Fibroblast of lung (primary cell): ENCODE measurements around the gene RASSF8. TPM values are rescaled to one million over a fixed set of nuclear protein-coding genes. Genes with fewer than 3 reads are reported as not detected.

Source experiments
- DNase-seq, 2 donors: peaks; one replicate each; pipeline versions ENCODE4 v3.0.0 to v3.0.0-alpha.2; 2010; ENCODE audit warnings: low read depth in 2 of 2
- H2AFZ ChIP-seq: 2 replicates; pipeline ENCODE4 v1.5.1; 2012; ENCODE audit warnings: low read length, control low read depth, inconsistent platforms
- H3K27ac ChIP-seq: 2 replicates; pipeline ENCODE4 v1.5.1; 2011; ENCODE audit warnings: low read length, control low read depth; ENCODE audit not compliant: insufficient read depth
- H3K27me3 ChIP-seq: 2 replicates; pipeline ENCODE4 v1.5.1; 2011; ENCODE audit warnings: mild to moderate bottlenecking, low read length; ENCODE audit not compliant: control insufficient read depth, insufficient read depth
- H3K36me3 ChIP-seq: 2 replicates; pipeline ENCODE4 v1.5.1; 2011; ENCODE audit warnings: low read length; ENCODE audit not compliant: control insufficient read depth, insufficient read depth
- H3K4me1 ChIP-seq: 2 replicates; pipeline ENCODE4 v1.5.1; 2011; ENCODE audit warnings: low read length; ENCODE audit not compliant: control insufficient read depth, insufficient read depth; ENCODE audit errors: extremely low read depth
- H3K4me2 ChIP-seq: 2 replicates; pipeline ENCODE4 v1.5.1; 2011; ENCODE audit warnings: low read length, control low read depth; ENCODE audit not compliant: insufficient read depth; ENCODE audit errors: extremely low read depth
- H3K4me3 ChIP-seq, 4 experiments: fragments of 200-600 bp in 1 of 4; sonication (generic) in 1 of 4; replicated peaks in 1 of 4; 2 replicates each; pipeline ENCODE4 v1.5.1; 2011 to 2016; ENCODE audit warnings: low read length in 4 of 4, low read depth in 3 of 4, mild to moderate bottlenecking in 3 of 4, control low read depth in 2 of 4, inconsistent platforms in 1 of 4, mixed read lengths in 1 of 4; ENCODE audit not compliant: insufficient read depth in 1 of 4; ENCODE audit errors: control extremely low read depth in 1 of 4
- H3K79me2 ChIP-seq: 2 replicates; pipeline ENCODE4 v1.5.1; 2012; ENCODE audit warnings: mild to moderate bottlenecking, low read length, inconsistent platforms; ENCODE audit not compliant: control insufficient read depth, insufficient read depth
- H3K9ac ChIP-seq: 2 replicates; pipeline ENCODE4 v1.5.1; 2011; ENCODE audit warnings: mild to moderate bottlenecking, low read length, control low read depth; ENCODE audit not compliant: insufficient read depth
- H3K9me3 ChIP-seq: 2 replicates; pipeline ENCODE4 v1.5.1; 2012; ENCODE audit warnings: low read depth, low read length; ENCODE audit not compliant: control insufficient read depth, insufficient read depth
- H4K20me1 ChIP-seq: 2 replicates; pipeline ENCODE4 v1.5.1; 2011; ENCODE audit warnings: low read length; ENCODE audit not compliant: control insufficient read depth, insufficient read depth; ENCODE audit errors: extremely low read depth
- EZH2 ChIP-seq: IDR thresholded peaks from 2 replicates; pipeline ENCODE4 v1.5.1; 2012; ENCODE audit warnings: low read length, control low read depth, mild to moderate bottlenecking; ENCODE audit errors: missing control alignments
- polyA plus RNA-seq, 2 donors: library from polyadenylated mRNA; depleted of rRNA in 1 of 2; stranded (reverse) in 1 of 2; unstranded in 1 of 2; fragments of >200 nt; gene quantifications; 2 replicates each; pipeline ENCODE4 v1.2.1, GENCODE V29; 2011 to 2012; ENCODE audit warnings: missing spikeins in 1 of 2
- total RNA-seq: library from RNA; depleted of rRNA; stranded (reverse); fragments of >200 nt; gene quantifications from 2 replicates; pipeline ENCODE4 v1.2.1, GENCODE V29; 2014
- TF ChIP-seq, protein P1 (sequence below), 2 donors: IDR thresholded peaks in 1 of 2; conservative IDR thresholded peaks in 1 of 2; 1 replicate in 1 of 2; 2 replicates in 1 of 2; pipeline ENCODE4 v1.5.1; 2011 to 2012; ENCODE audit warnings: low read length in 2 of 2, control low read depth in 1 of 2, inconsistent platforms in 1 of 2, low read depth in 1 of 2, mild to moderate bottlenecking in 1 of 2

RASSF8 gene
- total and polyA plus RNA-seq, 2 donors (not counting 1 experiment from before 2014, with no cell fraction given): 28.8 to 52.8 TPM

GRCh38 chr12:25975179-25975578 lies 16.7 kb downstream of the RASSF8 start:
- H2AFZ ChIP-seq: no peak overlapping the region
- H3K9ac ChIP-seq: no peak overlapping the region
- TF ChIP-seq EZH2: no peak
- TF ChIP-seq, protein P1, sequence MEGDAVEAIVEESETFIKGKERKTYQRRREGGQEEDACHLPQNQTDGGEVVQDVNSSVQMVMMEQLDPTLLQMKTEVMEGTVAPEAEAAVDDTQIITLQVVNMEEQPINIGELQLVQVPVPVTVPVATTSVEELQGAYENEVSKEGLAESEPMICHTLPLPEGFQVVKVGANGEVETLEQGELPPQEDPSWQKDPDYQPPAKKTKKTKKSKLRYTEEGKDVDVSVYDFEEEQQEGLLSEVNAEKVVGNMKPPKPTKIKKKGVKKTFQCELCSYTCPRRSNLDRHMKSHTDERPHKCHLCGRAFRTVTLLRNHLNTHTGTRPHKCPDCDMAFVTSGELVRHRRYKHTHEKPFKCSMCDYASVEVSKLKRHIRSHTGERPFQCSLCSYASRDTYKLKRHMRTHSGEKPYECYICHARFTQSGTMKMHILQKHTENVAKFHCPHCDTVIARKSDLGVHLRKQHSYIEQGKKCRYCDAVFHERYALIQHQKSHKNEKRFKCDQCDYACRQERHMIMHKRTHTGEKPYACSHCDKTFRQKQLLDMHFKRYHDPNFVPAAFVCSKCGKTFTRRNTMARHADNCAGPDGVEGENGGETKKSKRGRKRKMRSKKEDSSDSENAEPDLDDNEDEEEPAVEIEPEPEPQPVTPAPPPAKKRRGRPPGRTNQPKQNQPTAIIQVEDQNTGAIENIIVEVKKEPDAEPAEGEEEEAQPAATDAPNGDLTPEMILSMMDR (conservative IDR thresholded peaks at IDR 0.05 in 1 of 2, IDR thresholded peaks at IDR 0.05 in 1 of 2; ENCODE audit: low read depth in 1 of 2, low read length in 2 of 2): no peak
- DNase-seq: no peak
- peaks cover 4% of the 10 kb centered on the region for H3K4me1 ChIP-seq
- H3K79me2 ChIP-seq: peaks cover 71% of the 10 kb centered on the region
- no peak overlapping the region for H3K4me2 ChIP-seq
- H3K27me3 ChIP-seq: no peaks in the 10 kb centered on the region
- no peaks in the 10 kb centered on the region for H4K20me1 ChIP-seq
- no peak overlapping the region for H3K4me3 ChIP-seq
- H3K27ac ChIP-seq: no peak overlapping the region
- H3K9me3 ChIP-seq: no peaks in the 10 kb centered on the region
- no peaks in the 10 kb centered on the region for H3K36me3 ChIP-seq

GRCh38 chr12:25975682-25976081 lies 17.2 kb downstream of the RASSF8 start:
- no peak overlapping the region for H3K9ac ChIP-seq
- H4K20me1 ChIP-seq: no peaks in the 10 kb centered on the region
- peaks cover 71% of the 10 kb centered on the region for H3K79me2 ChIP-seq
- H3K36me3 ChIP-seq: no peaks in the 10 kb centered on the region
- no peak for DNase-seq
- no peaks in the 10 kb centered on the region for H3K9me3 ChIP-seq
- peaks cover 4% of the 10 kb centered on the region for H3K4me1 ChIP-seq
- no peaks in the 10 kb centered on the region for H3K27me3 ChIP-seq
- no peak overlapping the region for H3K4me3 ChIP-seq
- no peak for TF ChIP-seq EZH2
- H3K4me2 ChIP-seq: no peak overlapping the region
- H3K27ac ChIP-seq: no peak overlapping the region
- no peak overlapping the region for H2AFZ ChIP-seq

- Histone ChIP-seq H3K4me1 (peaks cover 4% of the 10 kb centered on the region), H3K27me3 (no peaks in the 10 kb centered on the region), H3K4me3 (no peak overlapping the region), H4K20me1 (no peaks in the 10 kb centered on the region), H3K9me3 (no peaks in the 10 kb centered on the region), H3K27ac (no peak overlapping the region), H2AFZ (no peak overlapping the region), H3K9ac (no peak overlapping the region), H3K36me3 (no peaks in the 10 kb centered on the region), H3K79me2 (peaks cover 73% of the 10 kb centered on the region), H3K4me2 (no peak overlapping the region)
- TF ChIP-seq, protein P1 (conservative IDR thresholded peaks at IDR 0.05 in 1 of 2, IDR thresholded peaks at IDR 0.05 in 1 of 2; ENCODE audit: low read depth in 1 of 2, low read length in 2 of 2): no peak
- no peak for TF ChIP-seq EZH2
- DNase-seq: peak in 1 of 2 donors; percentile 45
Measured at GRCh38 chr12:25976289-25976688, 17.8 kb downstream of the RASSF8 start.
